GM21786 (cell line): ENCODE data around the gene ZCCHC7.

Experiments
- ATAC-seq: cut with Tn5 transposase; IDR thresholded peaks from one replicate; pipeline ENCODE4 v1.9.1; 2021; ENCODE audit not compliant: unreplicated experiment

Gene ZCCHC7

DNA sequence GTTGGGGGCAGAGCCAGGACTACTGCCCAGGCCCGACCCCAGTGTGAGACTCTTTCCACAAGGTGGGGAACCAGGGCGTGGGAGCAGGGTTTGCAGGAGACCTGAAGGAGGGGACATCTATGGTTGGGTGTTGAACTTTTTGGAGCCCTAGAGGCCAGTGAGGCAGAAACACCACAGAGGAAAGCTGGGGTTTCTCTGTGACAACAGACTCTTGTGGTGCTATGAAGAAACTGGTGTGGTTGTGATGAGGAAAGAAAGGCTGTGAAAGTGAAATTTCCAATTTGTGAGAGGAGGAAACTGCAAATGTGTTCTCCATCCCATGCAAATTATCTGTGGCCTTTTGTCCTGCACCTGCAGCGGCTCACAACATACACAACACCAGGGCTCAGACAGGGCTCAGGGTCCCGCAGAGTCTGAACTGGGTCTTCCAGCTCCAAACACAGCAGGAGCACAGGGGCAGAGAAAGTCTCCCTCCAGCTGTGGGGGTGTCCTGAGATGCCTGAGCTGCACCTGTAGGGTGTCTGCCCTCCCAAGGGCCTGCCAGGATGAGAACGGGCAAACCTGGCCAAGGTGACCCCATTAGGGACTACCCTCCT lies 250.7 kb downstream of the ZCCHC7 start:
- ATAC-seq = peak; percentile 48

DNA sequence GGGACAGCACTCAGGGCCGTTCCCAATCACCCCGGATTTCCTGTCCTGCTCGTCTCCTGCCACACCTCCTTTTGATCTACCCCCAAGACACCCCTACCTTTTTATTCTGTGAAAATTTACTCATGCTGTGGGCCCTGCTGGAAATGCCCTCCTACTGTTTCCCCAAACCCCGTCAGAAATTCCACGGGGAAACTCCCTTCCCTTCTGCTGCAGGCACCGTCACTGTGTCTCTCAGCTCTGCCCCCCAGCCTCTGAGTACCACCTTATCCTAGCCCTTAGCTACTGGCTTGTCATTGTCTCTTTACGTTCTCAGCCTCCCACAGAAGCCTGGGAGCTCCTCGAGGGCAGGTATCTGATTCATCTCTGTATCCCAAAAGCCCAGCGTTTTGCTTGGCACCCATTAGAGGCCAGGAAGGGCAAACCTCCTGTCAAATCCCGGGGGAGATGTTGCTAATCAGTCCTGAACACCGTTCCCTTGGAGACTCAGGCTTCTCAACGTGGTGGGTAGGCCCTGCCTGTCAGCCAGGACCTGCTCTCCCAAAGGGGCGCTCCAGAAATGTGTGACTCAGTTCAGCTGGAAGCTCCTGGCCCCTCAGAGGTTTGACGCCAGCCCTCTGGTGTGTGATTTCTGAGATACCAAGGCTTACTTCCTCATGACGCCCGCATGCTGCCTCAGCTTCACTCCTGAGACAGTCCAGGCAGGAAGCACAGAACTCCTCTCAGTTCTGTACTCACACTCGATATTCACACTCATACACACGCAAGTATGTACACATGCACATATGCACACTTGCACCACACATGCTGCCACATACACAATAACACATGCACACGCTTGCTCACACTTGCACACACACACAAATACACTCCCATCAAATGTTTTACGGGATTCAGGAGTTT lies 251.4 kb downstream of the ZCCHC7 start:
- peak; percentile 9 for ATAC-seq

DNA sequence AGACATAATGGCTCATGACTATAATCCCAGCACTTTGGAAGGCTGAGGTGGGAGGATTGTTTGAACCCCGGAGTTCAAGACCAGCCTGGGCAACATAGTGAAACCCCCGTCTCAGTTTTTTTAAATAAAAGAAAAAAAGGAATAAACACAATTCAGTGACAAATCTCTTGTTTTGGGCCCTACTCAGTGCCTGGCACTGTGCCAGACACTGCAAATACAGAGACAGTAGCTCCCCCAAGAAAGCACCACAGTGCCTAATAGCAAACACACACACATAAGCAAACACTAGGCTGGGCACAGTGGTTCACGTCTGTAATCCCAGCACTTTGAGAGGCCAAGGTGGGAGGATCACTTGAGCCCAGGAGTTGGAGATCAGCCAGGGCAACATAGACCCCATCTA lies 252.5 kb downstream of the ZCCHC7 start:
- no peak for ATAC-seq

DNA sequence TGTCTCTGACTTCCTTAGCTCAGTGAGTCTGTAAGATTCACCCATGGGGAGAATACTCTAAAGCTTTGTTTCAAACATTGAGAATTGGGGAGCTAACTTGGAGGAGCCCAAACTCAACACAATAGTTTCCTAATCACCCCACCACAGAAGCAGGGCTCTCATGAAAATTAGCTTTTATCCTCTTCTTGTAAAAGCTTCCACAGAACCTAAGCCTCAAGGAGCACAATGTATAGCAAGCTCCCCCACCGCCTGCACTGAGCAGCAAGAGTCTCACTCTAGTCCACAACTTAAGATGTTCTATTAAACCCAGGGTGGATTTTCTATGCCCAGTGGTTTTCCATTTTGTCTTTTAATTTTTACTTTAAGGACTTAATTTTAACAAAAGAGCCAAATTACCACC lies 253.2 kb downstream of the ZCCHC7 start:
- no peak for ATAC-seq

DNA sequence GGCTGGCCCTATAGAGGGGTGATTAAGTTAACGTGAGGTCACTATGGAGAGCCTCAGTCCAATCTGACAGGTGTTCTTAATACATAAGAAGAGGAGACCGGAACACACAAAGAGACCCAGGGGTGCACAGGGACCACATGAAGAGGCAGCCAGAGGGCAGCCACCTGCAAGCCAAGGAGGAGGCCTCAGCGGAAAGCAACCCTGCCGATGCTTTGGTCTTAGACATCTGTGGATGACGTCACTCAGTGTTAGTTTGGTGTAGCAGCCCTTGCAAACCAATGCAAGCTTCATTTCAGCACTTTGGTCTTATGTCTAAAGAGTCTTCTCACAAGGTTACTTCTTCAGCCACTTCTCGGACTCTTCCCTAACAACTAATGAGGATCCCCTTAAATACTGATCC lies 254.5 kb downstream of the ZCCHC7 start:
- ATAC-seq = peak; percentile 39

DNA sequence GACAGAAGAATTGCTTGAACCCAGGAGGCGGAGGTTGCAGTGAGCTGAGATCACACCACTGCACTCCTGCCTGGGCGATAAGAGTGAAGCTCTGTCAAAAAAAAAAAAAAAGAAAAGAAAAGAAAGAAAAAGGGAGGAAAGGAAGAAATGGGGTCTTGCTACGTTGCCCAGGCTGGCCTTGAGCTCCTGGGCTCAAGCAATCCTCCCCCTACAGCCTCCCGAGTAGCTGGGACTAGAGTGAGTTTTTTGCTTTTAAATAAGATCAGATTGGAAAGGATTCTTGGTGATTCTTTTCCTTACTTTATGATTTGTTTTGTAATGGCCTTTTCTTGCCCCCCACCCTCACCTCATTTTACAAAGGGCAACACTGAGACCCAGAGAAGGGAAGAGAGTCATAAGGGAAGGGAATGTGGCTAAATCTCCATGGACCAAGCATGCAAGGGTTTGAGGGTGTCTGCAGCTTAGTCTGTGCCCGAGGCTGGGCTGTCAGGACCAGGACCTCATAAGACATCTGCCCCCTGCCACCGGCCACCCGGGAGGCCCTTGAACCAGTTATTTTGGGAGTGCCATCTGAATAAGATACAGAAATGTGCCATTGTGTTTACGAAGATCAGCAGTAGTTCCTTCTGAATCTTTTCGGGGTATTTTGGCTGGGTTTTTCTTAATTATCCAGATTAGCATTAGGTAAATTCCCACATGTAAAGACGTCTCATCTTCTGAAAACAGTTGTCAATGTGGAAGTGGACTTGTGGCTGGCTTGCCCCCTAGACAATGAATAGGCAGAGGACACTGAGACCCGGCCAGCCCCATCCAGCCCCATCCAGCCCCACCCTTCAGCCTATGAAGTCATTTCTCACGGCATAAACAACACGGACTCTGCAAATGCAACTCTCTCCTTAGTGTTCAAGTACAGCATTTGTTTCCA lies 257.6 kb downstream of the ZCCHC7 start:
- no peak for ATAC-seq

DNA sequence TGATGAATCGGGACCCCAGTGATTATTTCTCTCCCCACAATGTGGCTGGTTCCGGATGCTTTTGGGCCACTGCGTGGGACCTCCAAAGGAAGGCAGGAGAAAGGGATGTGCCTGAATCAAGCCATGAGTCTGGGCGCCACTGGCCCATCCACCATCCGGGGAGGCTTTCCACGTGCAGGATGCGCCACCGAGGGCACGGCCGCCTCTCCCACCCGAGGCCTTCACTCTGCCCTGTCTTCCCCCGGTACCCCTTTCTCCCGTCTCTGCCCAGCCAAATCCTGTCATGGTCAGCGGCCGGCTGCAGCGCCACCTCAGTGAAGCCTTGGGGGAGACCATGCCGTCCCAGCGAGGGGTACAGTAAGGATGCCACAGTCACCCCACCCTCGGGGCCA lies 258.2 kb downstream of the ZCCHC7 start:
- no peak for ATAC-seq

DNA sequence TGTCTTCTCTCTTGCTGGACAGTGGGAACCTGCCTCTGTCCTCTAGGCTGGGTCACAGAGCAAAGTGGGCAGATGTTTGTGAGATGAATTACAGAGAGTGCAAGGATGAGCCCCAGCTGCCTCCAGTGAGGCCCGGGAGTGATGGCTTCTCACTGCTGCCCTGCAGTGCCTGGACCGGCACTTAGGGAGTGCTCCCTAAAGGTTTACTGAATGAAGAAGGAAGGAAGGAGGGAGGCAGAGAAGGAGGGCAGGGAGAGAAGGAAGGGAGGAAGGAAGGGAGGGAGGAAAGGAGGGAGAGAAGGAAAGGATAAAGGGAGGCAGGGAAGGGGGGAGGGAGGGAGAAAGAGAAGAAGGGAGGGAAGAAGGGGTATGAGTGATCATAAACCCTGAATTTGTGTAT lies 259.5 kb downstream of the ZCCHC7 start:
- ATAC-seq = no peak

DNA sequence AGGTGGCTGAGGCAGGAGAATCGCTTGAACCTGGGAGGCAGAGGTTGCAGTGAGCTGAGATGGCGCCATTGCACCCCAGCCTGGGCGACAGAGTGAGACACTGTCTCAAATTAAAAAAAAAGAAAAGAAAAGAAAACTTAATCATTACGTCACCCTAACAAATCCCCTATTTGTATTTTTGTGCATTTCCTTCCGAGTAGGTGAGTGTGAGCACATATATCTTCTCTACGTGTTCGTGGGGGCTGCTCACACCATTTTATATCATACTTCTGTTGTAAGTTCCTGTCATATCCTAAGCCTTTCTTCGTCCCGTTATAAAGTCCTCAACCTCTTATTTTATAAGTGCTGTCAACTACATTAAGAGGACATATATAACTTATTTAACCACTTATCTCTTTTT lies 260.2 kb downstream of the ZCCHC7 start:
- no peak for ATAC-seq

DNA sequence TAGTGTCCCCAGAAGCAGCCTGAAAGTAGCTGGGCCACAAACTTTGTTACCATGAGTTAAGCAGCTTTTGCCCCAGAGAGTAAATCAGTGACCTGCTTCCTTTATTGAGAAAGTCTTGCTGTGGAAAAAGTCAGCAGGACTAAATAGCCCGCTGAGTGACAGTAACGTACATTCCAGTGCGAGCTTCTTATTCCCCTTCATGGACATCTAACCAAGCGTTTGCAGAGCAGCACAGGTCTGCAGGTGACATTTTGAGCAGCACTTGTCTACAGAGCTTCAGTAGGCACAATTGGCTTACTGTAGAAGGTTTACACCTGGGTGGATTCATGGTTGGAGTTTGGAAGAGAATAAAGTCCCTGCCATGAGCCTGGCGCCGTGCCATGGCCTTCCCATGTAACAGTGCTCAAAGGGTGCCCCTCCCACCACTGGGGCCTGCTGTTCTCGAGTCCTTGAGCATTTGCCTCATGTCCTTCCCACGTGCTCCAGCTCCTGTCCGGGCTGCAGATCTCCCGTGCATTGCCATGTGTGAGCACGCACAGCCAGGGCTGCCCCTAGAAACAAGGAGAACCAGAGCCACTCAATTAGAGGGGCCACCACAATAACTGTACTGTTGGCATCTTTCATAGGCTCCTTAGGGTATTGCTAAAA lies 260.8 kb downstream of the ZCCHC7 start:
- no peak for ATAC-seq

DNA sequence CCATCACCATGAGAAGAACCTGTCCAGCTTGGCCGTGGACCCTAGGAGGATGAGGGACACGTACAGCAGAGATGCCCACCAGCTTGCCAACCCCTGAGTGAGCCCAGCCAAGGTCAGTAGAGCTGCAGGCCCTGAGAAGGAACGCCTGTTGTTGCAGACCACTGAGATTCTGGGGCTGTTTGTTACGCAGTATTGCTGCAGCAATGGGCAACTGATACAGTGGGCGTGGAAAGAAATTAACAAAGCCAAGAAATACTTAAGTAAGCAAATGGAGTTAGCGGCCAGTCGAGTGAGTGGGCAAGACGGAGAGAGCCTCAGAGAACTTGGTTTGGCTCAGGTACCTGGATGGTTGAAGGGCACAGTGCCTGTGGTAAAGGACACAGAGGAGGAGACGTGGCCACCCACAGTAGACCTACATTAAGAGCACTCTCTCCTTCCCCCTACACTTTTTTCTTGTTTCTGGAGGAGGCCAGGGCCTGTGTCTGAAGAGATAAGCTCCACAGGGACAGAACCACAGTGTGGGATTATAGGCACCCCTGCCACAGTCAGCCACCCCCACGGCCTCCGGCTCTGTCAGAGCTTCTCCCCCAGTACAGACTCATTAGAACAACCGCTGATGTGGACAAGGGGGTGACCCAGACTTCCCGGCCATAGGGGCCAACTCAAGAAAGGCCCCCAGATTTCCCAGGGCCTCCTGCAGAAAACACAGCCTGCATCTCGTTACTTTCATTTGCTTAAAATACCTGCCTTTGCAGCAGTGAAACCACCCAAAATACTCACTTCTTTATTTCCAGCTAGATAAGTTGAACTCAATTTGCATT lies 262.0 kb downstream of the ZCCHC7 start:
- peak; percentile 35 for ATAC-seq

DNA sequence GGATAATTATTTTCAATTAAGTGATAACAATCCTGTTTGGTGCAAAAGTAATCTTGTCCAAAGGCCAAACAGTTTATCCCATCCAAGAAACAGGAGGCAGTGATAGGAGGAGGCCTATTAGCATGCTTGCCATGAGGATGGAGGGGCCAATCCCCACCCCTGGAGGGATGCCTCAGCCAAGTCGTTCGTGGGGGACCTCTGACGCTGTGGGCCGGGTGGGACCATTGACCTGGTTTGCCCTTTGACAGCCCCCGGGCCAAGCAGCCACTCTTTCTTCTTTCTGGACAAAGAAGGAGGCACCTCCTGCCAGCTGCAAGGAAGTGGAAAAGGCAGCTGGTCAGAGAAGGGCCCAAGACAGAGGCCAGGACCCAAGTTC lies 262.6 kb downstream of the ZCCHC7 start:
- ATAC-seq = no peak

DNA sequence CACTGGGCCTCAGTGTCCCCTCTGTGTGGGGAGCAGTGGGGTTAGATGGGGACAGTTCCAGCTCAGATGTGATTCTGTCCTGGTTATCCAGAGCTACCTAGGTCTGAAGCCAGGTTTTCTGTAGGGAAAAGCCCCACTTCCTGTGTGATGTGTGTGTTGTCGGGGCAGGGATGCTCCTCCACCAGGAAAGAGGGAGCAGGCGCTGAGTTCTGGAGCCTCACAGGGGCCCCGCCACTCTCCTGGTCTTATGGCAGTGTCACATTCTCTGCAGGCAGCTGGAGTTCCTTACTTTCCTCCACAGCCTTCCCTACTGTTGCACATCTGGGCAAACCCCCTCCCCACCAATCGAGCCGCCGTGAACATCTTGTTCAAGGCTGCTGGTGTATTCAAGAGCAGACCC lies 263.0 kb downstream of the ZCCHC7 start:
- no peak for ATAC-seq

DNA sequence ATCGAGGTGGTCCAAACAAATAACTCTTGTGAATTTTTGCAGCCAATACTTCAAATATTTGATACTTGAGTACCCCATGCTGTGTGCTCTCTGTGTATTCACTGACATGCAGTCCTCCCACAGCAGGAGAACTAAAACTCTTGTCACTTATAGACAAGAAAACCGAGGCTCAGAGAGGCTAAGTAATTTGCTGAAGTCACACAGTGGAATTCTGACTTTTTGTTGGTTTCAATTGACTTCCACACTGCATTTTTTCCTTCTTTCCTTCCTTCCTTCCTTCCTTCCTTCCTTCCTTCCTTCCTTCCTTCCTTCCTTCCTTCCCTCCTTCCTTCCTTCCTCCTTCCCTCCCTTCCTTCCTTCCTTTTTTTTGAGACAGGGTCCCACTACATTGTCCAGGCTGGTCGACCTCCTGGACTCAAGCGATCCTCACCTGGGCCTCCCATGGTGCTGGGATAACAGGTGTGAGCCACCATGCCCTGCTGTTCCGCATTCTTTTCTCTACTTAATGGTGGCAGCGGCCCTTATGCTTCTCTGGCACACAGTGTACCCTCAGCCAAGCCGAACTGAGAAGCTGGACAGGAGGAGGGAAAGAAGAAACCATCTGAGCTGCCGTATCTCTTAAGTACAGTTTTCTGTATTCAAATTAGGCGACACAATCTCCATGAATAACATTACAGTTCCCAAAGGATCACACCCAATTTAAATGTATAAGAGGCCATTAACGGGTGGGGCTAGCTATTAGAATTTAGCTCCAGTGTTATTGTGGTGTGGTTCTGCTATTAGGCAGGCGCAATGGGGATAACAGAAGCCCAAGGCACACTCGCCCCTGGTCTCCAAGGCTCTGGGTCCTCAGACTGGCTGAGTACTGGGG lies 263.7 kb downstream of the ZCCHC7 start:
- ATAC-seq = no peak

DNA sequence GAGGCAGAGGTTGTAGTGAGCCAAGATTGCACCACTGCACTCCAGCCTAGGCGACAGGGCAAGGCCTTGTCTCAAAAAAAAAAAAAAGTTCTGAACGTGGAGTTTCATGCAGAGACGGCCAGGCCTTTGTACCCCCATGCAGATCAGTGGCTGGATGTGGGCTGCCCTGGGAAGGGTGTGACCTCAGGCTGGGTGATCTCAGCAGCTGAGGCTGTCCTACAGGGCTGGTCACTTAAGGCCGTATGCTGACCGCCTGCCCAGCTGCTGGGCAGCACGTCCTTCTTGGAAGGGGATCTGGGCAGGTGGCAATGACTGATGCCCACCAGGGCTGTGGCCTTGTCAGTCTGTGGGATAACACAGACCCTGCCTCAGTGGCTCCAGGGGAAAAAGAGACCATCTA lies 264.9 kb downstream of the ZCCHC7 start:
- no peak for ATAC-seq

DNA sequence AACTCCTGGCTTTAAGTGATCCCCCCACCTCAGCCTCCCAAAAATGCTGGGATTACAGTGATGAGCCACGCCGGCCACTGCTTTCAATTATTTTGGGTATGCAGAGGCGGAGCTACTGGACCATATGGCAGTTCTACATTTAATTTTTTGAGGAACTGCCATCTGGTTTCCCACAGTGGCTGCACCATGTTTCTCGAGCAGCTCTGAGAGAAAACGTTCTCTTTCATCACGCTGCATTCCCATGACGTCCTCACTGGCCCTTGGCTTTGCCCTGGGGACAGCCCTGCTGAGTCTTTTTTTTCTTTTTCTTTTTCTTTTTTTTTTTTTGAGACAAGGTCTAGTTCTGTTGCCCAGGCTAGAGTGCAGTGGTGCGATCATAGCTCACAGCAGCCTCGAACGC lies 266.6 kb downstream of the ZCCHC7 start:
- ATAC-seq = no peak

DNA sequence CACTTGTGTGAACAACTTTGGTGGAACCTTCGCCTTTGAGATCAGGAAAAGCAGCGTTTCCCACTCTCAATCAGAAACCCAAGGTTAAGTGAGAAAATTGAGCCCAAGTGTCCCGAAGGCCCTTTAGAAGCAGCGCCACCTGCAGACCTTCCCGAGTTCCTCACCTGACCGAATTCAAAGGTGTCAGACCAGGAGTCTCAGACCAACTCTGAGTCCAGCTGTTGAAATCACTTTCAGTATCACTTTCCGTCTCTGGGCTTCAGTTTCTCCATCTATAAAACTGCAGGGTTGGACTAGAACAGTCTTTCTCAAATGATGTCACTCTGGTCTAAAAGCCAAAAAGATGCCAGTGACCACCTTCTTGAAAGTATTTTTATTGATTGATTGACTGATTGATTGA lies 270.4 kb downstream of the ZCCHC7 start:
- peak; percentile 84 for ATAC-seq

DNA sequence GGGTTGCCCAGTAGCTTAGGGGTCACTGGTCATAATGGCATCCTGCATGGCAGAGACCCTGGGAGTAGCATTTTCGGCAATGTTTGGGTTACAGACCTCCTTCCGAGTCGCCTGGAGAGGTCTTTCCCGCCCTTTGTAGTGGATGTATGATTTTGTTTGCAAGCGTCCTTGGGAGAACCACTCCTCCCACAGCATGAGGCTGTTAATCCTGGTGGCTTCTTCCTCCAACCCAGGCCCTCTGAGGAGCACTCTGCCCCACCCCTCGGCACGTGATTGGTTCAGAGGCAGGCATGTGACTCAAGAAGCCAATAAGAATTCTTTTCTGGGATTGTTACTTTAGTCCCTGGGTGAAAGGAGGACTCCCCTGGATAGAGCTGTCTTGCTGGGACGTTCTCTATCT lies 271.9 kb downstream of the ZCCHC7 start:
- no peak for ATAC-seq

DNA sequence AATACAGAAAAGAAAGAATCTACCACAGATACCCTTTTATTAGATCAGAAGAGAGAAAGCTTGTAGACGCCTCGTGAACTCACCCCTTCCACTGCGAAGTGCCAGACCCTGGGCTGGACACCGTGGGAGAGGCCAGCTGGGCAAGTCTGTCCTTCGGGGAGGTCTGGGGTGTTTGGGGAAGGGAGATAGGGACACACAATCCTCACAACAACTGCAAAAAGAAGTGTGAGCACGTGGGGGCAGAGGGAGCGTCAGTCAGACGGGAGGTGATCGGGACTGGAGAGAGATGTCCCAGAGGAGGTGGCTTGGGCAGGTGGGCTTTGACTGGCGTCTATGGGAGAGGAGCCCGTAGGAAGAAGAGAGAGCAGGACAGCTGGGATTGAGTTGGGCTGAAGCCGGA lies 274.9 kb downstream of the ZCCHC7 start:
- ATAC-seq = no peak
